Bronchus fibroblast of lung (primary cell): ENCODE results near the gene MTCH1. TPM values are rescaled to one million over a fixed set of nuclear protein-coding genes. Genes with fewer than 3 reads are reported as not detected.

ENCODE experiments used
- total RNA-seq: library from RNA; depleted of rRNA; stranded (reverse); fragments of >200 nt; gene quantifications from 2 replicates; pipeline ENCODE4 v1.2.3, GENCODE V29; 2015

The MTCH1 gene, protein sequence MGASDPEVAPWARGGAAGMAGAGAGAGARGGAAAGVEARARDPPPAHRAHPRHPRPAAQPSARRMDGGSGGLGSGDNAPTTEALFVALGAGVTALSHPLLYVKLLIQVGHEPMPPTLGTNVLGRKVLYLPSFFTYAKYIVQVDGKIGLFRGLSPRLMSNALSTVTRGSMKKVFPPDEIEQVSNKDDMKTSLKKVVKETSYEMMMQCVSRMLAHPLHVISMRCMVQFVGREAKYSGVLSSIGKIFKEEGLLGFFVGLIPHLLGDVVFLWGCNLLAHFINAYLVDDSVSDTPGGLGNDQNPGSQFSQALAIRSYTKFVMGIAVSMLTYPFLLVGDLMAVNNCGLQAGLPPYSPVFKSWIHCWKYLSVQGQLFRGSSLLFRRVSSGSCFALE
- 255 and 261 TPM in 2 replicates for total RNA-seq

DNA sequence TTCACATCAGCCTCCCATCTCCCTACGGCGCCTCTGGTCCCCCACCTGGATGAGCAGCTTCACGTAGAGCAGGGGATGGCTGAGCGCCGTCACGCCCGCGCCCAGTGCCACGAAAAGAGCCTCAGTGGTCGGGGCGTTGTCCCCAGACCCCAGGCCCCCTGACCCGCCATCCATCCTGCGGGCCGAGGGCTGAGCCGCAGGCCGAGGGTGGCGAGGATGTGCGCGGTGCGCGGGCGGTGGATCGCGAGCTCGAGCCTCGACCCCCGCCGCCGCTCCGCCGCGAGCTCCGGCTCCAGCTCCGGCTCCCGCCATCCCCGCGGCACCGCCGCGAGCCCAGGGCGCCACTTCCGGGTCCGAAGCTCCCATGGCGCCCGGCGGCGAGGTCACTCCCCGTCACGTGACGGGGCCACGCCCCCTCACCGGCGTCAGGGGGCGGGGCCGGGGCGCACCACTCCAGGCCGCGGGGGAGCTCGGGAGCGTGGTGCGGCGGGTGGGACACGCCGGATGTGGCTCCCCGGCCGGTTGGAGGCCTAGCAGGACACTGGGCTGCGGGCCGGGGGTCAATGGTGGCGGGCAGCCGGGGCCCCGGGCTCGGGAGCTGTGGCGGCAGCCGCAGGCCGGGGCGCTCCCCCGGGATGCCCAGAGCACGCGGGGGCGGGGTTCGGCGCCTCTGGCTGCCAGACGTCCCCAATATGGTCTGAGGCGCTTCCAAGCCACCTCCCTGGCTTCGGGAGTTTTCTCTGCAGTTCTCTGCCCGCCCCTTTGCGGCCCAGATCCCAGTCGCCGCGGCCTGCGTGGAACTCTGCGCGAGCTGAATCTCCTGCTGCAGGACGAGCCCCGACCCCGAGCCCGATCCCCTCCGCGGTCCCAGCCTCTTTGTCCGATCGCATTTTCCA, at the start of gene MTCH1:
MTCH1 (minus strand) TSS at position 389 of the 896 bp plus-strand sequence; CDS start at position 366, 23 bp downstream.

DNA sequence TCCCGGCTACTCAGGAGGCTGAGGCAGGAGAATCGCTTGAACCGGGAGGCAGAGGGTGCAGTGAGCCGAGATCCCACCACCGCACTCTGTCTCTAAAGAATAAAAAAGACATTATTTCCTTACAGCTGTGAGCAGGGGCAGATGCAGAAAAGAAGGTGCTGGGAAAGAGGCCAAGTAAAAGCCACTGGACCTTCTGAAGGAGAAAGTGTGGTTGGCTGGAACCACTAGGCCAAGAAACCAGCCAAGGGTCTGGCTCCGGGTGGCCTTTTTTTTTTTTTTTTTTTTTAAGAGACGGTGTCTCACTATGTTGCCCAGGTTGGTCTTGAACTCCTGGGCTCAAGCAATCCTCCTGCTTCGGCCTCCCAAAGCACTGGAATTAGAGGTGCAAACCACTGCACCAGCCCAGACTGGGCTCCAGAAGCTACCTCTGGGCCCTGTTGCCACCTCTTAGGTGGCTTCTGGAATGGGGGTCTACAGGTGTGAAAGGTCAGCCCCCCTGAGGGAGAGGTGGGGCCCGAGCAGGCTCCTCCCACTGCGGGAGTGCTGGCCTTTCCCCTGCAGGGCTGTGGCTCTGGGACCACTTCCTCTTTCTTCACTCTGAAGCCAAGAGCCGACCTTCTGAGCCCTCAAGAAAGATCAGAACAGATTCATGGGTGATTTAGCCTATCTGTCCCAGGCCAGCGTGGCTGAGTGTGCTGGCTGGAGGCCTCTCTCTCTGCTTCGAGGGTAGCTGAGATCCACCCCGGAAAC, 19.2 kb upstream of the MTCH1 start, which contains the start of gene FGD2:
FGD2 (plus strand) TSS at position 595 of the 750 bp plus-strand sequence. CDS start 163 bp downstream, outside the sequence.

DNA sequence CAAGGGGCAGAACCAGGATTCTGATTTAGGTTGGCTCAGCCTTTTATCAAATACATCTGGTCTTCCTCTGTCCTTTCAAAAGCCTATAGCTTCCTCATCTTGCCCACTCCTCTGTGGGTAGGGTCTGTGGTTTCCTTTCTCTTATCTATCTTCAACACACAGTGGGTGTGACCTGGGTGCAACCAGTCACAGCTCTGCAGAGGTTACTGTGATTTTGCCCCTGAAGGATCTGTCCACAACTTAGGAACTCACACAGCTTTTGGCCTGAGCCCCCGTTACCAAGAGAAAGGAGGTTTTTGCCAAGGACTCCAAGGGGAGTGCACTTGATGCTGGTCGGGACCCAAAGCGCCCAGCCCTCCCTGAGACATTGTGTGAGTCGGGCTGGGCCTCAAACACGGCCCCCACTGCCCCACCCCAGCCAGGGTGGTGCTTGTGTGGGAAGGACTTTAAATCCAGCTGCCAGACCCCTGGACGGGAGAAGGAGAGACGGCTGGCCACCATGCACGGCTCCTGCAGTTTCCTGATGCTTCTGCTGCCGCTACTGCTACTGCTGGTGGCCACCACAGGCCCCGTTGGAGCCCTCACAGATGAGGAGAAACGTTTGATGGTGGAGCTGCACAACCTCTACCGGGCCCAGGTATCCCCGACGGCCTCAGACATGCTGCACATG, 31.6 kb downstream of the MTCH1 start, which contains the start of gene PI16:
PI16 (plus strand) TSS at position 477 of the 670 bp plus-strand sequence; CDS start at position 500, 23 bp downstream.

Other genes with a start within 250 kb of the MTCH1 start
- not detected in 2 replicates for gene CPNE5, start 146.8 kb downstream of the MTCH1 start, total RNA-seq
- 35.5 and 37.9 TPM in 2 replicates for gene PPIL1, start 111.4 kb downstream of the MTCH1 start, total RNA-seq
- 25.7 and 28.4 TPM in 2 replicates for gene C6orf89, start 100.2 kb downstream of the MTCH1 start, total RNA-seq
- gene PI16, start 31.5 kb downstream of the MTCH1 start, total RNA-seq = not detected in 2 replicates
- gene FGD2, start 19.5 kb upstream of the MTCH1 start, total RNA-seq = not detected in 2 replicates
- 21.7 and 26.1 TPM in 2 replicates for gene PIM1, start 184.0 kb upstream of the MTCH1 start, total RNA-seq